ENCODE data around the gene DPH5. TPM values are rescaled to one million over a fixed set of nuclear protein-coding genes. Genes with fewer than 3 reads are reported as not detected.

The DPH5 gene
- 31.0 to 32.5 TPM (median 31.8 TPM) in 5 replicates for total RNA-seq (2022; extraction: Qiagen RNA extraction; ENCODE audit: low read depth)

GRCh38 chr1:101025657-101026429 lies at the start of gene DPH5:
Gene DPH5, minus strand, starts transcription at chr1:101025784. Its CDS starts 341 bp downstream, at chr1:101025443.

Other genes with a start within 250 kb of the DPH5 start
- 6.2 to 10.1 TPM (median 7.6 TPM) in 5 replicates for gene EXTL2, start 130.9 kb downstream of the DPH5 start, total RNA-seq (2022; extraction: Qiagen RNA extraction; ENCODE audit: low read depth)
- 5.4 to 10.3 TPM (median 9.9 TPM) in 5 replicates for gene SLC30A7, start 129.7 kb downstream of the DPH5 start, total RNA-seq (2022; extraction: Qiagen RNA extraction; ENCODE audit: low read depth)
- gene S1PR1, start 211.2 kb upstream of the DPH5 start, total RNA-seq (2022; extraction: Qiagen RNA extraction; ENCODE audit: low read depth): 0.07 to 0.08 TPM in 2 of 5 replicates, not detected in the others

Data from A549 treated with ZK216348 at 1 μM for 4 hours (cell line).